HG02610 (cell line): ENCODE results near the gene FAM78B.

Experiments used
- ATAC-seq: cut with Tn5 transposase; IDR thresholded peaks from one replicate; pipeline ENCODE4 v1.9.1; 2021; ENCODE audit warnings: mild to moderate bottlenecking, moderate library complexity; ENCODE audit not compliant: unreplicated experiment

The FAM78B gene

GRCh38 chr1:166121010-166121409 is 45.8 kb downstream of the FAM78B start:
- no peak for ATAC-seq

- ATAC-seq, result no peak
These were observed 46.5 kb downstream of the FAM78B start for GRCh38 chr1:166120281-166120680.

GRCh38 chr1:166119471-166119965 is 47.3 kb downstream of the FAM78B start:
- no peak for ATAC-seq

- no peak for ATAC-seq
These were observed 49.0 kb downstream of the FAM78B start for GRCh38 chr1:166117776-166118175.

GRCh38 chr1:166116026-166116425 is 50.8 kb downstream of the FAM78B start:
- no peak for ATAC-seq

GRCh38 chr1:166114419-166114818 is 52.4 kb downstream of the FAM78B start:
- ATAC-seq, result no peak

- ATAC-seq, result no peak
These were observed 53.2 kb downstream of the FAM78B start for GRCh38 chr1:166113630-166114029.

- ATAC-seq, result no peak
These were observed 53.8 kb downstream of the FAM78B start for GRCh38 chr1:166113031-166113430.

- no peak for ATAC-seq
These were observed 54.4 kb downstream of the FAM78B start for GRCh38 chr1:166112425-166112824.

GRCh38 chr1:166111430-166111829 is 55.4 kb downstream of the FAM78B start:
- ATAC-seq, result no peak

- no peak for ATAC-seq
These were observed 76.6 kb downstream of the FAM78B start for GRCh38 chr1:166090244-166090643.

- no peak for ATAC-seq
These were observed 77.0 kb downstream of the FAM78B start for GRCh38 chr1:166089804-166090203.

- ATAC-seq, result no peak
These were observed 78.2 kb downstream of the FAM78B start for GRCh38 chr1:166088572-166088955.

- no peak for ATAC-seq
These were observed 78.8 kb downstream of the FAM78B start for GRCh38 chr1:166087734-166088571.

- peak; percentile 43 for ATAC-seq
These were observed 80.5 kb downstream of the FAM78B start for GRCh38 chr1:166086113-166086883.

- no peak for ATAC-seq
These were observed 82.2 kb downstream of the FAM78B start for GRCh38 chr1:166084613-166085012.

GRCh38 chr1:166083887-166084286 is 82.9 kb downstream of the FAM78B start:
- peak; percentile 91 for ATAC-seq

GRCh38 chr1:166082601-166083000 is 84.2 kb downstream of the FAM78B start:
- no peak for ATAC-seq

- ATAC-seq, result no peak
These were observed 85.6 kb downstream of the FAM78B start for GRCh38 chr1:166080967-166081870.

GRCh38 chr1:166080277-166080966 is 86.4 kb downstream of the FAM78B start:
- no peak for ATAC-seq
